EL (cell line): ENCODE data around the gene PLEKHA6.

ENCODE experiments used
- DNase-seq: peaks from one replicate; pipeline ENCODE4 v3.0.0-alpha.2; 2016

PLEKHA6 gene

DNA sequence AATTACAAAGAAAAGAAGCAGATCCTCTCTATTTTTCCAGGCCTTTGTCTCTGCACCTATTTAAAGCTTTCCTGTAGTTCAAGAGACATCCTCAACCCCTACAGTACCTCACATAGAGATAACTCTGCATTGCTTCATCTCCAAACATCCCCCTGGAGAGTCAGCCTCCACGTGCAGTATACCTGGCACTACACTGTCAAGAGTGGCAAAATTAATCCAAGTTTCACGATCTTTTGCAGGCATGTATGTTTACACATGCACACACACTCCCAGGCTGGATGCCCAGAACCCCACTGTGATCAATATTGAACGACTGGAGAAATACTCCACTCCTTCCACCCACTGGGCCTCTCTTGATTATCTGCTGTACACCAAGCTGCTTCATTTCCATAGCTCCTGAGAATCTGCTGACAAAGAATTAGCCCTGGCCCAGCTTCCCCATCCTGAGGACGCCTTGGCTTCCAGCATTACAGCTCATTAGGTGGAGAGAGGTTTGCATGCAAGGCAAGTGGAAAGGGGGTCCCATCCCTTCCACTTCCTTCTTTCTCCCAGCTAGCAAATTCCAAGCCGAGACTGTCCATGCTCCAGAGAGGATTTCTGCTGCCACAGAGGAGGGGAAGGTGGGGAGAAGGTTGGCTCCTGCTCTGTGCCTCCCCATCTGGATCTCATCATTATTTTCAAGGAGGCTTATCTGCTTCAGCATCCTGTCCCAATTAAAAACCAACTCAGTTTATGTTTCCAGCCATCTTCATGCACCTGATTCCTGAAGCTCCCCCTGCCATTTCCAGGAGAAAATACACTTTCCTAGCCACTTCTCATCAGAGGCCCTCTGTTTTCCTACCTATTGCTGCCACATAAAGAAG, 79.4 kb downstream of the PLEKHA6 start:
- no peak for DNase-seq

DNA sequence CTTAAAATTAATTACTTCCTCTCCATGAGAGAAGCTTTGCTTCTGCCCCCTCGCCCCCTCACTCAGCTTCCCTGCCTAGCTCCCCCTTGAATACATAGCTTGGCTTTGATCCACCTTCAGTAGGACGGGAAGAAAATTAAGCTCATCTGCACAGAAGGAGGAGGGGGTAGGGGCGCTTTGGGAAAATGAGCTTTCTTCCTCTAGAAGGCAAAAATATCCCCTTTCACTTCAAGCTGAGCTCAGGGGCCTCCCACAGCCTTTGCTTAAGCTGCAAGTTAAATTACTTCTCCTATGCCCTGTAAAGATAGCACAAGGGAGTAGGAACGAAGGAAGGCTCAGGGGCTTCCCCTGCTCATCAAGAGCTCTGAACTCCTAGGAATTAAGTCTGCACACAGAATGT, 80.8 kb downstream of the PLEKHA6 start:
- no peak for DNase-seq

DNA sequence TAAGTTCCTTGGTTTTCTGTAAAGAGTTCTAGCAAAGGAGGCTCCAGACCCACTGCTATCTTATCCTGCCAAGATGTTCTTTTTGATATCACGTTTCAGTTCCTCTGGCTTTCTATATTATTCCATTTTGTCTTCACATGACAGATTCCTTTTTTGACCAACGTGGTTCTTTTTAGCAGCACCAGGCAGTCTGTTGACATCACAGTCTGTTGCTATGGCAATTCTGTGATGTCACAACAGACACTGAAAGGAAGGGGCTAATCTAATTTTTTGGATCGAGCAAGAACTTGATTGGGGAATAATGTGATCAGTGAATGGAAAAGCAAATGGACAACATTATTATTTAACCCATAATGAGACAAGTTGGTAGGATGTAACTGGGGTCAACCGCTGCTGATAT, 81.5 kb downstream of the PLEKHA6 start:
- DNase-seq = no peak

DNA sequence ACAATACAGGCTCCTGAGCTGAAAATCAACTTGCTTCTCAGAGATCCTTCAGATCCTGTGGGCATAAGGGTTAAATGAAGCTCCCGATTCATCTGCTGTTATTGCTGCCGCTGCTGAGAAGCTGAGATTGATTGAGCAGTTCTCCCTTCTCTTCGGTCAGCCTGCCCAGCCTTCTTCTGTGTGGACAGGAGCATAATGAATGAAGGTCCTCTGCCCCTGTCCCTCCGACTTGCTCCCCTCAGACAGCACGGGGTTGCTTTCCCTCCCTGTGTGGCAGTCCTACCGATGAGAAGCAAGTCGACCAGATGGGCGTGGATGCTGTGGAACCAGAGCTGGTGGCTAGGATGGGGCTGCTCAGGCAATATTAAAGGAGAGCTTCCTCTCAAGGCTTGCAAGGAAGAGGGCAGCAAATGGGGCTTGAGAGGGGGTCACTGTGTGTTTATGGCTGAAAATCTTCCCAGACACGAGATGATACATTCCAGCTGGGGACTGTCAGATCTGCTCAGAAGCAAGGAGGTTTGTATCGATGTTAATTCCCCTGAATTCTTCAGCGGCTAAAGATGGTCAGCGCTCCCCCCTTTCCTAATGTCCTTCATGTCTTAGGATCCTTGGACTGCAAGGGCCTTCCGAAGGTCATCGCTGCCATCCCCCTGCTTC, 82.0 kb downstream of the PLEKHA6 start:
- no peak for DNase-seq

DNA sequence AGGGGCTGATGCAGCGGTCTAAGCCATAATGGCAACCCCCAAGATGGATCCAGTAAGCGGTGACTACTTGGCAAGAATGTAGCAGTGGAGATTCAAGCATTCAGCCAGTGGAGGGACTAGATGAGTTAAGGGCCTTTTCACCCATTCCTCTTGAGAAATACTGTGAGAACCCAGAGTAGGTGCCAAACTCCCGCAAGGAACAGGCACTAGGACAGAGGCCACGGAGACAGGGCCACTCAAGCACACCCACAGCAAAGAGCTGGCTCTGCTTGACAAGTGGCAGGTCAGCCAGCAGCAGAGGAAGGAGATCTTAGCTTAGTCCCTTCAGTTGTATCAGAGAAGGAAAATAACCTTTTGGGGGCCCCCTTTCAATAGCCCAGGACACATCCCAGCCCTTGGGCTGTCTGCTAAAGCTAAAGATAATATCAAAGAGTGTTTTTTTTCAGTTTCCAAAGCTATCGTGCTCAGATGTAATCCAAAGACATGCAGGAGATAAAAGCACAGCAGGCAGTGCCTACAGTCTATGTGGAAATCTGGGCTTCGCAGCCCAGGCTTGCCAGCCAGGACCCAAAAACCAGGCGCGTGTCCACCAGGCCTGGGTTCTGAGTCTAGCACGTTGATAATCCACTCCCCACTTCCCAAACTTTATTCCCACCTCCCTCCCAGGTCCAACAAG, 83.9 kb downstream of the PLEKHA6 start:
- no peak for DNase-seq

DNA sequence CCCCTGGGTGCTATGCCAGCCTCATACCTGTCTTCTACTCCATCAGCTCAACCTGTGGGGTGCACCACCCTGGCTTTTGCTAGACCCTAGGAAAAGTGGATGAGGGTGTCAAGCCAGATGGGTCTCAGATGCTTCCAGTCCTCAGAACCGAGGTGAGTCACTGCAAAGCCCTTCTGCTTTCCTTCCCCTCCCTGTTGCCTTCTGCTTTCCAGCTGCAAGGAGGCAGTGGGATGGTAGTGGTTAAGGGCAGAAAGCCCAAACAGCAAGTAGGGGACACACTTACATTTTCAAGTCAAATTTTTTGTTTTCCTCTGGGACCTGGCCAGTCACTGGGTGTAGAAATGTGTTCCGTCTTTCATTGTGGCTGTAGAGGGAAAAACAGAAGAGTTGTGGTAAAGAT, 85.3 kb downstream of the PLEKHA6 start:
- no peak for DNase-seq

DNA sequence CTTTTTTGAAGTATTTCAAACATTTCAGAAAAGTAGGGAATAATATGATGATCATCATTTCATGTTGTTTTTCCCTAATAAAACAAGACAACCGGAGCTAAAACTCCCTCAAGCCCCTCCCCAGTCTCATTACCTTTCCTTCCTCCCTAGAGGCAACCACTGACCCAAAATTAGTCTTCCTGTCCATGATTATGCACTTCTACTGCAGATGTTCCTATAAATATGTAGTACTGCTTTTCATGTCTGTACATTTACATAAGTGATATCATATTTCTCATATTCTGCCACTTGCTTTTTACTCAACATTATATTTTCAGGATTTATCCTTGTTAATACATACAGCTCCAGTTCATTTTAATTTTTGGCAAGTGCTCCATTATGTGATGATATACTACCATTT, 87.2 kb downstream of the PLEKHA6 start:
- DNase-seq = no peak

DNA sequence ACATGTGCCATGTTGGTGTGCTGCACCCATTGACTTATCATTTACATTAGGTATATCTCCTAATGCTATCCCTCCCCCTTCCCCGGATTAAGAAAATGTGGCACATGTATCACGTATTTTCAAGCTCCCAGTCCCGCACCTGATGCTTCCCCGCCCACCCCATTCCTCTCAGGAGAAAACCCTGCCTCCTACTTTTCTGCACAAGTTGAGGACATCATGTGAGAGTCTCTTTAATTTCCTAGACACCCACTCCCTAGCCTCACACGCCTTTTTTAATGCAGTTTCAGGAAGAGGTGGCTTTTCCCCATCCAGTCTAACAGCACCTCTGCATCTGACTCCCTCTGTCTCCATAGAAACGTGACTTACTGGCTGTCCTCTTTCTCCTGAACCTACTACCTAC, 87.8 kb downstream of the PLEKHA6 start:
- no peak for DNase-seq

DNA sequence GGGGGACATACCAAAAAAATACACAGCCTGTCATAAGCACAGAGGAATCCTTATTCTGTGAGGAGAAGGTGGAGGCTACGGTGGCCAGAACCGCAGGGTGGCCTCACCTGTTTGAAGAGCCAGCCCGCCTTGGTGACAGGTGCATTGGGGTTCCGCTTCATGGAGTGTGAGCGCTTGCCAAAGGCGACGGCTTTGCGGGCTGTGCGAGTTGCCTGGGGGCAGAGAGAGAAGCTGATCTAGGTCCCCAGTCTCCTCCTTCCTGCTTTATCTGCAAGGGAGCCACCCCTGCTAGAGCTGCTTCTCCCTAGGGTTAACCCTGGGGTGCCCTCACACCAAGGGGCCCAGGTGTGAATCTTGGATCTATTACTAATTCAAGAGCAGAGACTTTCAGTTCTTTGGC, 91.6 kb downstream of the PLEKHA6 start:
- no peak for DNase-seq

DNA sequence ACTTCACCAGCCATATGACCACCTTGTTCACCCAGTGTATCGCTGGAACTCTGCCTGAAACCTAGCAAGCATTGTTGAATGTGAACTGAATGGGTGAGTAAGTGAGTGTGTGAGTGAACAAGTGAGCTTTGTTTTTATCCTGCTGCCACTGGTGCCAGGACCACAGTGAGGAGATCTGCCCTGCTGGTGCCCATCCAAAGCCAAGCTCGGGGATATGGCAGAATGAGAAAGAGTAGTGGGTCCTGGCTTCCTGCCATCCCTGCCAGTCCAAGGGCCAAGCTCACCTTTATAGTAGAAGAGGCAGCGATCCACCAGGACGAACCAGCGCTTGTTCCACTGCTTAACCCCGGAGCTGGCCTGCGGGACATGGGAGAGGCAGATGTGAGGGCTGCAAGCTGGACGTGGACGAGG, 92.5 kb downstream of the PLEKHA6 start:
- DNase-seq = no peak

DNA sequence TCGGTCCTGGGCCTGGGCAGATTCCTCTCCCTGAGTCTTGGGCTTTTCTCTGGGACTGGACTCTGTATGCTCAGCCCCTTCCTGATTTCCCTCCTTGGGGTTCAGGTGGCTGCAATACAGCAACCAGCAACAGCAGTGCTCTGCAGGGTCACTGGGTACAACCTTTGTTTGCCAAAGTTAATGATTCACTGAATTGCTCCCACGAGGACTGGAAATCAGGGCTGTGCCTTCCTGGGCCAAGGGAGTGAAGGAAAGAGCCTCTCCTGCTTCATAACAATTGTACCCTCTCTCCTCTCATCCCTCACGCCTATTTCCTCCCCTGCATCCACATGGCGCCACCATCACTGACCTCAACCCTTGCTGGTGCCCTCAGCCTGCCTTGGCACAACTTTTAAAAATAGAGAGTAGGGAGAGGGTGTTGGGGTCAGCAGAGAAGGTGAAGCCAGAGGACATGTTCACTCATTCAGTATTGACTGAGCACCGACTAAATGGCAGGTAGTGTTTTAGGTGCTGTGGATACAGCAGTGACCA, 93.2 kb downstream of the PLEKHA6 start:
- no peak for DNase-seq

DNA sequence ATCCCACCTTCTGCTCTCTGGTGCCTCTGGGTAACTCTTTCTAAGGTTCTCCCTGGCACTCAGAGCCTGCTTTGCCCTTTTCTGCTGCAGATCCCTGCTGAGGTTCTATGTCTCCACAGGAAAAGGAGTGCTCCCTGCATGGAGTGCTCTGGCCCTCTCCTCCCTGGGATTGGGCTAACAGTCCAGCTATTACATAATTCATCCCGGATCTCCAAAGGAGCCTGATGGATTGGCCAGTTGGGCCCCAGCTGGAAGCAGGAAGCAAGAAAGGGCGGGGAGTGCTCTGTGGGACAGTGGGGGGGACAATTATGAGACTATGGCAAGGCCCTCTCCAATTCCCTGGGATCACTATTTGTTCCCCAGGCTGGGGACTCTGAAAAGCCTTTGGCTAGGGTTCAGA, 94.1 kb downstream of the PLEKHA6 start:
- DNase-seq = no peak

DNA sequence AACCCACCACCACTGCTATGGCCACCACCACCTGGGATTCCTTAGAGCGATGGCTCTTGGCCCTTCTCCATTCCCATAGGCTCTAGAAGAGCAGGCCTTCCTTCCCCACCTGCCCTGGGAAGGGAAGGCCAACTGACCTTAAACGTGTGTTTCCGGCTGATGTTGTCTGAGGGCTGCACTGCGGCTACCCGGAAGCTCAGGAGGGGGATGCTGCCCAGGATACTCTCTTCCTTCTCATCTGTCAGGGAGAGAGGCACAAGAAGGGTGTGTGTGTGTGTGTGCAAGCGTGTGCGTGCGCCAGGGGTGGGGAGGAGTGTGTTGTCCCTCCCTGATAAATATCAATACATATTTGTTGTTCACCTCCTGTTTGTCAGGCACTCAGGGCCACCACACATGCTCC, 94.9 kb downstream of the PLEKHA6 start:
- no peak for DNase-seq

DNA sequence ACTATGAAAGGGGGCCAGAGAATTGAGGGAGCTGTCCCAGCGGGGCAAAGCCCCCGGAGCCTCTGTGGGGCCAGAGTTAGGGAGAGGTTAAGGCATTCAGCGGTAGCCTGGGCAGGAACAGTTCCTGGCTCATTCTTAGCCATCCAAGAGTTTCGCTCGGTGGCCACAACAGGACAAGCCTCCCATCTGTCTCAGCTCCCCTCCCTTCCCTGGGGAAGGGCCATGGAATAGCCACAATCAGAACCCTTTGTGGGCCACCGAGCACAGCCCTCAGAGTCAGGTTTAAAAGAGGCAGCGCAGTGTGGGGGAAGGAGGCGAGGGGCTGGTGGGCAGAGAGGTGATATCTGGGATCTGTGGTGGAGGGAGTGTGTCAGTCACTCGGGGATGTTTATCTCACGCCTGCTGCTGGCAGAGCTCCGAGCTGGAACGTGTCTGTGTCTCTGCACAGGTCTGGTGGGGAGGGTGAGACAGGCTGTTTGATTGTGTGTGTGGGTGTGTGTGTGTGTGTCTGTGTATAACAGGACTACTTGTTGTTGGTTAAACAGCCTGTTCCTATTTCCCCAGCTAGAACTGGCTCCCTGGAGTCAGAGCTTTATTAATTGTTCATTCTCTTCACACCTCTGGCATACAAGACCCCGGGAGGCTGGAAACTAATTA, 96.3 kb downstream of the PLEKHA6 start:
- no peak for DNase-seq

DNA sequence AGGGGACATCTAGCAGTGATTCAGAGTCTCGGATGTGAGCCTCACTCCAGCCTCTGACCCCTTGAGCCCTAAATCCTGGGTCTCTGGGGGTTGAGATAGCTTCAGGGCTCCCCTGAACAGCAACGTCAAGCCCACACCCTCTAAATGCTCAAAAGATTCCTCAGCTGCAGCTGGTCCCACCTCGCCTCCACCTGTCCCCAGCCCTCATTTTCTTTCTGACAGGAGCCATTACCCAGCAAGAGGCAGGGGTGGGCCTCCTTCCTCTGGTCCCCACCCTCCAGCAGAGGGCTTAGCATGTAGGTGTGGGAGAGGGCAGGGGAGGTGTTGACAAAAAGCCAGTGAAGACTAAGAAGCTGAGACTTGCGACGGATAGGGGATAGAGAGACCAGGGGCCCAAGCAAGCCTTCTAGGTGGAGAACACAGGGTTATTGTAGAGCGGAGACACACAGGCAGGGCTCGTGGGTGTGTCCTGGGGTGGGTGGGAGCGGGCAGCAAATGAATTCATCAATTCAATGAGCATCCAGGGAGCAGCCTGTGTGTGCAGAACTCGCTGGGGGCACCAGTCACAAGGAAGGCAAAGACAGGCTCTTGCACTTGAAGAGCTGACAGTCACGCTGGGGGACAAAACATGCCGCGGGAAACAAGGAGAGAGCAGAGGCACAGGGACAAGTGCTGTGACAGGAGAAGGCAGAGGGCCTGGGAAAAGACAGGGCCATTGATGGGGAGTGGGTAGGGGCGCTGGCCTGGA, 97.0 kb downstream of the PLEKHA6 start:
- no peak for DNase-seq

DNA sequence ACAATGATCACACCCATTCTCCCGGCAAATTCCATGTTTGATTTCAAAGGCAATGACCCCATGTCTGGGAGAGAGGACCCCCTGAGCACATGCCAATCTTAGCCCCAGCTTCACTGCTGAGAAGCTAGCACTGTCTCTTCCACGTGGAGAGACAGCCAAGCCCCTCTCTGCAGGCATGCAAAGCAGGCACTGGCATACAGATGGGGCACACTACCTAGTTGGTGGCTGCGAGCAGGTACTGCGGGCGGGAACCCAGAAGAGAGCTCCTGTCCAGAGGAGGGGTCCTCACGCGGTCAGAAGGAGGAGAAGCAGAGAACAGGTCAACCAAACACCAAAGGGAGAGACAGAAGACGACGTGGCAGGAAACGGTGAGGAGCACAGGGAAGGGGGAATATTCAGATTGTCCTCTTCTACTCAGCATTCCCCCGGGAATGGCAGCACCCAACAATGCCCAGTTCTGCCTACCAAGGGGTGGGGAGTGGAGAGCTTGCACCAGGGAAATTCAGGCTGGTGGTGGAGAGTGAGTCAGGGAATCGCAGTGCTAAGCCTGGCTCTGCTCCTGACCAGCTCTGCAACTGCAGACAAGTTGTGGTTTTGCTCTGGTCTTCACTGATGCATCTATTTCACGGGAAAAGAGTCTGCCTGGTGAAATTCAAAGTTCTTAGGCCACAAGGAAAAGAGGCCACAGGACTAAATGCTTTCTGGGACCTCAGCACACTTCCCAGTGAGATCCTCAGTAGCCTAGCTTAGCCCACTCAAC, 97.8 kb downstream of the PLEKHA6 start:
- peak; percentile 54 for DNase-seq

DNA sequence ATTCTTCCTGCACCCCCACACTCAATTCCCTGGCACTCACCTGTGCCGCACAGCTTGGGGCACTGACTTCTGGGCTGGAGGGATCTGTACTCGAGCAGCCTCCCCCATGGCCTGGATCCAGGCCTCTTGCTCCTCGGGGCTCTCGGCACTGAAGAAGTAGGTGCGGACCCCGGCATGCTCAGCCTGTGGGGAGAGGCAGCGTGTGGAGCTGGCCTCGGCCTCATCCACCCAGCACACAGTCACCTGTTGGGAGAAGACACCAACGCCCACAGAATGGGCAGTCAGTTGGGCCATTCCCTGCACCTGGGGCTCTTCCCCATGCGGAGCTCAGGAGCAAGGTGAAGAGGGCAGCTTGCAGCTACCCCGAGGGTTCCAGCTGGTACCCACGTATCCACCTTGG, 98.5 kb downstream of the PLEKHA6 start:
- no peak for DNase-seq

DNA sequence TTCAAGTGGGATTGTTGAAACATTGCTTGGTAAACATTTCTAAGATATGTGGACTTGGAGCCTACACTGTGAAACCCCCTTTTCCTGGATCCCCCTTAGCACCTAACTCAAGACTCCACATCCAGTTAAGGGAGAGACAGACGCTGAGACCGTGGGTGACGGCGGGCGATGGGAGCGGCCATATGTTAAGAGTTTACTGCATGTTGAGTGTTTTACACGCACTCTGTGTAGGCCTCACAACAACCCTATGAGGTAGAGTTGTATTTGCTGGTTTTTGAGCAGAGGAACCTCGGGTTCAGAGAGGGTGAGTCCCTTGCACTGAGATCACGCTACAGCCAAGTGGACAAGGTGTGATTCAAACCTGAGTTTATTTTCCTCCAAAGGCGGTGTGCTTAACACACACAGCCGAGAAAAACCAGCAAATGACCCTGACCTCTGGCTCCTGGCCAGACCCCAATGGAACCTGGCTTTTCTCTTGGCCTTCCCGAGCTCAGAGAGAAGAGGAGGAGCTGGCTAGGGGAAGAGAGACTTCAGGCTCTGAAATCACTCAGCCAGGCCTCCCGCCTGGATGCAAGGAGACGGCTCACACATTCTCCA, 99.0 kb downstream of the PLEKHA6 start:
- DNase-seq = no peak

DNA sequence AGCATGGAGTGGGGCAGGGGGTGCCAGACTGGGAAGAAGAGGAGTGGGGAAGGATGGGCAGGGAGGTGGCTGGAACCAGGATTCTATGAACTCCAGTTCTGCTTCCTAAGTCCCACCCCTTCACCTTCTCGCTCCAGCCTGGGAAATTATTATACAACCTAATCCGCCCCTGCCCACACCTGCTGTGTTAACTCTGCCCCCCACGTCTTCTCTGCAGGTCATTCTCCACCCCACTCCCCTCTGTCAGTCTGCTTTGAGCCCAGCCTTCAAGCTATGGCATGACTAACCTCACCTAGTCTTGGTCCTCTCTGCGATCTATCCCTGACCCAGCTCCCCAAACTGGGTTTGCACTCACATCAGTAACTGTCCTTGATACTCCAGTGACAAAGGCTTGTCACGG, 99.9 kb downstream of the PLEKHA6 start:
- DNase-seq = no peak

DNA sequence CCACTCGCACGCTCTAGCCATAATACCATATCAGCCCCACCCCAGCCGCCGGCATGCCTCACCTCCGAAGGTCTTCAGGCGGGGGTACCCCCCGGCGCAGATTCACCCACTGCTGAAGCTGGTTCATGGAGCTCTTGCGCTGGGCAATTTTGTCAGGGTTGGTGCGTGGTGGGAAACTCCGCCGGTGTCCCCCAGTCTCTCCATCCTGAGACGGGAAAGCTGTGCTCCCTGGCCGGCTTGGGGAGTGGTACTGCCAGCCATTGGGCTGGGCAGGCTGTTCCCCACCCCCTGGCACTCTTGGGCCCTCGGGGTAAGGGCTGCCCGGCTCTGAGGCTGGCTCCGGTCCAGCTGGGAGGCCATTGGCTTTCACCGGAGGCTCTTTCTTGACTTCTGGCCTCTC, 100.5 kb downstream of the PLEKHA6 start:
- no peak for DNase-seq
